GM19452 (cell line): ENCODE data around the gene SWSAP1.
"Not testable (repeated sequence)": the region's sequence is repeated elsewhere in the genome, so short reads cannot be mapped to it uniquely, and the experiment has no call there.

ENCODE experiments used
- ATAC-seq: cut with Tn5 transposase; IDR thresholded peaks from one replicate; pipeline ENCODE4 v1.9.1; 2021; ENCODE audit not compliant: unreplicated experiment

The SWSAP1 gene

DNA sequence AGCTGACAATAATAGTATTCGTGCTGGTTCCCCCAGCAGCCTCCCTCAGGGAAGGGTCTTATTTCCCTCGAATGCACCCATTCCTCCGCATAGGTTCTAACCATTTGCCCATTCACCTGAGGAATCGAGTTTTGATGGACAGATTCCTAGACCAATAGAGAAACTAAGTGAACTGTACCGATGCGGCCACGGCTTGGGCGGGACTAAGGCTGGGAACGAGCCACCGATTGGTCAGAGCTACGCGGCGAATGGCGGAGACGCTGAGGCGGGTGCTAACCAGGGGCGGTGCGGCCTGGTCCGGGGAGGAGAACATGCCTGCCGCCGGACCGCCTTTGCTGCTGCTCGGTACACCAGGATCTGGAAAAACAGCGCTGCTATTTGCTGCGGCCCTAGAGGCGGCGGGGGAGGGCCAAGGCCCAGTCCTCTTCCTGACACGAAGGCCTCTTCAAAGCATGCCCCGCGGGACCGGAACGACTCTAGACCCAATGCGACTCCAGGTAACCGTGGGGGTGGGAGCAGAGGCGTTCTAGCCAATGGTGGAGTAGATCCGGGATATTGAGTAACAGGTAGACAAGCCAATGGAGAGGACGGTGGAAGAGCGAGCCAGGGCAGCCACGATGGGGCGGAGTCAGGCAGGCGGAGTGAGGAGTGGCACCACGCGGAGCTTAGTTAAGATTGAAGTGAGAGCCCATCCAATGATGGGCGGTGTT is at the start of gene SWSAP1:
Gene SWSAP1, plus strand, starts transcription at position 234 of the 710 bp plus-strand sequence. Its CDS starts 15 bp downstream, at position 249.
- peak; percentile 83 for ATAC-seq

DNA sequence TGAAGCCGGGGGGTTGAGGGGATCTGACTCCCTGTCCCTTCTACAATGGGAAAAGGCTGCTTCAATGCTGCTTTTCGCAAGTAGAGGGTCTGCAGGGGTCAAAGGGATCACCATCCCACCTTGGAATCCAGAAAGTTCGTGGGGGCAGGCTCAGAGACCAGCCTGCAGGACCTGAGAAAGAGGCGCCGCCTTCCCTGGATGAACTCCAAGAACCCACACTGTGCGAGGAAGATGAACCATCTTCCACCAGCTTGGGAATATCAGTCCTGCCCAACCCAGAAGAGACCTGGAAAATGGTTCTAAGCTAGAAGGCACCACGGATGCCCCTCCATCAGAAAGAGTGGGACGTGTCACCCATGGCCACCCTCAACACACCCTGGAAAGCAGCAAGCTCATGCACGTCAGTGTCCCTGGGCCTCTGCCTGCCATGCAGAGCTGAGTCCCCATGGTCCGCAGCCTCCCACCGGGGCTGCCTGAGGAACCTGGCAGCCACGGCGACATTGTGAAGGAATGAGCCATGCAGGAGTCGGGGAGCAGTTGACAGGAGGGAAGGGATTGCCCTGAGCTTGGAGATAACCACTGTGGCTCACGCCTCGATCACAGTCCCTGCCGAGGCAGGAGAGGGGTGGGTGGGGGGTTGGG is 49.6 kb upstream of the SWSAP1 start:
- no peak for ATAC-seq

GRCh38 chr19:11325544-11325943 is 48.9 kb upstream of the SWSAP1 start:
- ATAC-seq, result no peak

- no peak for ATAC-seq
These were observed 44.3 kb upstream of the SWSAP1 start for GRCh38 chr19:11330127-11330526.

DNA sequence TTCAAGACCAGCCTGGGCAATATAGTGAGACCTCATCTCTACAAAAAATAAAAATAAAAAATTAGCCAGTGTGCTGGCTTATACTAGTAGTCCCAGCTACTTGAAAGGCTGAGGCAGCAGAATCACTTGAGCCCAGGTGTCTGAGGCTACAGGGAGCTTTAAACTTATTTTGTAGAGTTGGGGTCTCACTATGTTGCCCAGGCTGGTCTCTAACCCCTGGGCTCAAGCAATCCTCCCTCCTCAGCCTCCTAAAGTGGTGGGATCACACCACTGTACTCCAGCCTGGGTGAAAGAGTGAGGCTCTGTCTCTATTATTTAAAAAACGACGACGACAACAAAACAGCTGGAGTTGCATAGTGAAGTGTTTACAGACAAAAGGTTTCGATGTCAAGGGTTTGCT is 43.0 kb upstream of the SWSAP1 start:
- ATAC-seq, result no peak

GRCh38 chr19:11332822-11333221 is 41.6 kb upstream of the SWSAP1 start:
- no peak for ATAC-seq

- not testable (repeated sequence) for ATAC-seq
These were observed 40.6 kb upstream of the SWSAP1 start for GRCh38 chr19:11333838-11334237.

GRCh38 chr19:11335449-11336146 is 38.9 kb upstream of the SWSAP1 start:
- ATAC-seq, result no peak

DNA sequence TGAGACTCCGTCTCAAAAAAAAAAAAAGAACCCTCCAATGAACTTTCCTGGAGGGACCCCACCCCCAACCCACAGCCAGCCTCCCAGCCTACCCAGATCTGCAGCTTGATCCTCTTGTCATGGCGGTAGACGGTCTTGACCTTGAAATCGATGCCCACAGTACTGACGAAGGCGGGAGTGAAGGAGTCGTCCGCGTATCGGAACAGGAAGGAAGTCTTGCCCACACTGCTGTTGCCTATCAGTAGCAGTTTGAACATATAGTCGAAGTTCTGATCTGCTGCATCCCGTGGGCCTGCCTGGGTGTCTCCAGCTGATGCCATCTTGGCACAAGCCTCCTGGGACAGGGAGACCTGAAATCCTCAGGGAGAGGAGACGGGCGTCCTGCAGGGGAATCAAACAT is 37.4 kb upstream of the SWSAP1 start:
- ATAC-seq, result no peak

- no peak for ATAC-seq
These were observed 36.3 kb upstream of the SWSAP1 start for GRCh38 chr19:11338121-11338520.

- no peak for ATAC-seq
These were observed 35.8 kb upstream of the SWSAP1 start for GRCh38 chr19:11338569-11339253.

DNA sequence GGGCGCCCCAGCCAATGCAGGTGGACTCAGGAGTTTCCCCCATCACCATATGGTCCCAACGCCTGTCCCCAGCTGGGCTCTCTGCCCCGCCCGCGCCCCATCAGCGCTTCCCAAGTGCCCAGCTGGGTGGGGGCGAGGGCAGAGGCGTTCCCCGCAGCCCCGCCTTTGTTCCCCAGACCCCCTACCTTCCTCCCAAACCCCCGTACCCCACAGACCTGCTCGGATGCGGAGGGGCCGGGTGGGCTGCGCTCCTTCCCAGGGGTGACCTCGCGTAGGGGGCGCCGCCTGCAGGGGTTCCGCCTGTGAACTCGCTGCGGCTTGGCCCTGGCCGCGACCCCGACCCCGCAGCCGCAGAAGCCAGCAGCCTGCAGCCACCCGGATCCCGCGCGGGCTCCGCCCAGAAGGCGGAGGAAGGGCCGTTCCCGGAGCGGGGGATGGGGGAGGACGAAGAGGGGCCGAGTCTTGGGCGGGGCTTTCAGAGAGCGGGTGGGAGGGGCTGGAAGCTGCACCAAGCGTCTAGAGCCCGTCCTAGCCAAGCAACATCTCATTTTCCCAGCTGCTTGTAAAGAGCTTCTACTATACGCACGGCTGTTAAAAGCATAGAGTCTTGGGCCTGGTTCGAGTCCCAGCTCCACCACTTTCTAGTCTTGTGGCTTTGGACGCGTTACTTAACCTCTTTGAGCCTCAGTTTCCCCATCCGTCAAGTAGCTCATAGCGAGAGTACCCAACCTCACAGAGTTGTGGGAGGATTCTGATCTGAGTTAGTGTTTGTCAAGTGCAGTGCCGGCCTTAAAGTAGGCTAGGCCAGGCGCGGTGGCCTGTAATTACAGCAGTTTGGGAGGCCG is 35.0 kb upstream of the SWSAP1 start, which contains the start of gene RAB3D:
Gene RAB3D, minus strand, starts transcription at position 404 of the 845 bp plus-strand sequence. CDS start 2,258 bp downstream, outside the sequence.
- ATAC-seq, result peak; percentile 60

GRCh38 chr19:11340099-11340467 is 34.4 kb upstream of the SWSAP1 start:
- not testable (repeated sequence) for ATAC-seq

GRCh38 chr19:11342429-11342828 is 32.0 kb upstream of the SWSAP1 start:
- no peak for ATAC-seq

GRCh38 chr19:11345122-11345803 is 29.2 kb upstream of the SWSAP1 start:
- ATAC-seq, result no peak

DNA sequence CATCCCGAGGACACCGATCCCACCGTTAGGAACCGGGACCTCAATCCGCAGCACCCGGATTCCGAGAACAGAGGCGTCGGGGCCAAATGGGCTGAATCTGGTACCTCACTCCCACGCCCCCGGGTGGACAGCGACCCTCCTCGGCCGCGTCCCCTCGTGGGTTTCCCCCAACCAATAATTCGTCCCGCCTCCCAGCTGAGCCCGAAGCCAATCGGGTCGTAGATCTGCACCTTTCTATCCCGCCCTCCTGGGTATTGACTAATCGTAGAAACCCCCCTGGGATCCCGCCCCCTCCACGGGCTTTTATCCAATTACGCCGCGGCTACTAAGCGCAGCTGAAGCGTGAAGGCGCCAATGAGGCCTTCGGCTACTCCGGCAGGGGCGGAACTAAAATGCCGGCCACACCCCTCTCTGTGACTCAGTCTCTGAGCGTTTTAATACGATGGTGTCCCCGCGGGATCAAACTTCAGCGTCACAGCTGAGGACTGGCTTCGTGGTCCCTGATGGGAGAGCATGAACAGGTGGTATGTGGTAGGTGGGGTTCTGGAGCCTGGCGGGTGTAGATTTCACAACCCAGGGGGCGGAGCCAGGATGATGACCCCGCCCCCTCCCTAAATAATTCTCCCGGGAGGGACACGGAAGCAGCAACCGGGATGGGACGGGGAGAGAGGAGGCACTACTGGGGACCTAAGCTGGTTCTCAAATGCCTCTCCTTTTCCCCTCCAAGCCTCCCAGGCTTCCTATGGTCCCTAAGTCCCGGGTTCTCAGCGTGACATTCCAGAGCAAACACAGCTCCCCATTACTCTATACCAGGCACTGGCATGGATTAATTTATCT is 28.1 kb upstream of the SWSAP1 start, which contains the start of the genes CCDC159 and TMEM205:
Gene CCDC159, plus strand, starts transcription at position 416 of the 837 bp plus-strand sequence. Its CDS starts 88 bp downstream, at position 504.
Gene TMEM205, minus strand, starts transcription at position 165 of the 837 bp plus-strand sequence. CDS start 649 bp downstream, outside the sequence.
- ATAC-seq, result peak; percentile 87

DNA sequence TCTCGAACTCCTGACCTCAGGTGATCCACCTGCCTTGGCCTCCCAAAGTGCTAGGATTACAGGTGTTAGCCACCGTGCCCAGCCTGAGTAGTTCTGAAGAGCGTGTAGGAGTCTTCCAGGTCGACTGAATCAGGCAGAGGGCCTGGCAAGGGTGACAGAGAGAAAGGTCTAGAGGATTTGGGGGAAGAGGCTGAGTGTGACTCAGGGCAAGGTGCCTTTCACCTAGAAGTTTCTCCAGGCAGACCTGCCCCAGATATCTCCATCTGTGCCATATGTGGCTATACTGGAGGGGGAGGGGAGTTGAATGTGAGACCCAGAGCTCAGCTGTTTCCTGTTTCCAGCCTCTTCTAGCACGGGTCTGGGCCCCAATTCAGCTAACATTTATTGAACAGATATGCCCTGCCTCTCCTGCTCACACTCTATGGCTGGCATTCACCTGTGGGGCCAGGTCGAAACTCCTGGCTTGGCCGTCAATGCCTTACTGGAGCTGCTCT is 26.9 kb upstream of the SWSAP1 start:
- no peak for ATAC-seq

- ATAC-seq, result no peak
These were observed 25.3 kb upstream of the SWSAP1 start for GRCh38 chr19:11349171-11349570.
